ENCODE results near the gene KLF1.
"Not testable (repeated sequence)": the region's sequence is repeated elsewhere in the genome, so short reads cannot be mapped to it uniquely, and the experiment has no call there.

Gene KLF1

DNA sequence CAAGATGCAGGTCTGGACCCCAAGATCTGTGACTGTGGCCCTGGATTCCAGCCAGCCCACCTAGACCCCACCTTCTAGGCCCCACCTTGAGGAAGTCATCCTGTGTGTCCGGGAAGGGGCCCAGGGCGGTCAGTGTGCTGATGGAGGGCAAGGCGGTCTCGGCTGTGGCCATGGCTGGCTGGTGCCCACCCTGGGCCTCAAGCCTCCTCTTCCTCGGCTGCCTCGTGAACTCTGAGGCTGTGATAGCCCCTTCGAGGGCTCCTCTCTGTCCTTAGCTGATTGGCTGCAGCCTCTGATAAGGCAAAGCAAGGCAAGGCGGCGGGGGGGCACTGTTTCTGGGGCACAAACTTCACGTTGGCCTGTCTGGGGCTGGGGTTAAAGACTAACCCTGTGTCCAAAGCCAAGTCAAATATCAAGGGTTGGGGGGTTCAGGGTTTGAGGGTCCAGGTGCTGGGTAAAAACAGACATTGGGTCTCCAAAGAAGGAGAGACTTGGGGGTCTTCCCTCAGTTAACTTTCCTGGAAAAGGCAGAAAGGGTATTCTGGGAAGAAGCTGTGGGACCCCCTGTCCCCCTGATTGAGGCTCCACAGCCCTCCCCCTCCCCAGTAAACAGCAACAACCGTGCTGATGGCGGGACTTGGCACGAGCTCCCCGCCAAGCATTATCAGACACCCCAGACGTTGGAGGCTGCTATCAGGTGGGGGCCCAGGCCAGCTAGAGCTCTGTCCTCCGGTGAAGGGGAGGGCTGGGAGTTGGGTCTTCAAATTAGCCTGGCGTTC, at the start of gene KLF1:
Gene KLF1 (minus strand): TSS at position 233 of the 779 bp plus-strand sequence. CDS start 61 bp downstream, at position 172.
- no peak within 1 kb of the TSS for H3K27ac ChIP-seq
- no peak for DNase-seq (ENCODE audit: low read depth, low spot score)

DNA sequence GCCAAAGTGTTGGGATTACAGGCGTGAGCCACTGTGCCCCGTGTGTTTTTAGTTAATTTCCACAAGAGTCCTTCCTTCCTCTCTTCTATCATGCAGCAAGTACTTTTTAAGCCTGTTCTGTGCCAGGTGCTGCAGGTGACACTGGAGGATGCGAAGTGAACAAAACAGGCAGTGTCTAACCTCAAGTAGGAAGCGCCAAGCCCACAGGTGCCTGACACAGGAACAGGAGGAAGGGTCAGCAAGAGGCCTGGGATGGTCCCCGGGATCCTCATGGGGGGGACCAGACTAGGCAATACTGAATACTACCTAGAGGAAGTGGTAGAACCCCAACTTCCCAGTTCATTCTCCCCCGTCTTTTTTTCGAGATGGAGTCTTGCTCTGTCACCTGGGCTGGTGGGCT, 49.6 kb upstream of the KLF1 start:
- no peak overlapping the region for H3K27ac ChIP-seq
- no peak for DNase-seq (ENCODE audit: low read depth, low spot score)

DNA sequence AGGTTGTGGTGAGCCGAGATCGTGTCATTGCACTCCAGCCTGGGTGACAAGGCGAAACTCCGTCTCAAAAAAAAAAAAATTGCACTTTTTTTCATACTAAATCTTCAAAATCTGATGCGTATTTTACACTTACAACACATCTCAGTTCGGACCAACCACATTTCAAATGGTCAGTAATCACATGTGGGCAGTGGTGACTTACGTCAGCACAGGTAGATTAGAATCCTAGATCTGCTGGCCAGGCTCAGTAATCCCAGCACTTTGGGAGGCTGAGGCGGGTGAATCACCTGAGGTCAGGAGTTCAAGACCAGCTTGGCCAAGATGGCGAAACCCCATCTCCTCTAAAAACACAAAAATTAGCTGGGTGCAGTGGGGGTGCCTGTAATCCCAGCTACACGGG, 48.1 kb upstream of the KLF1 start:
- H3K27ac ChIP-seq: no peak overlapping the region
- DNase-seq (ENCODE audit: low read depth, low spot score): no peak

DNA sequence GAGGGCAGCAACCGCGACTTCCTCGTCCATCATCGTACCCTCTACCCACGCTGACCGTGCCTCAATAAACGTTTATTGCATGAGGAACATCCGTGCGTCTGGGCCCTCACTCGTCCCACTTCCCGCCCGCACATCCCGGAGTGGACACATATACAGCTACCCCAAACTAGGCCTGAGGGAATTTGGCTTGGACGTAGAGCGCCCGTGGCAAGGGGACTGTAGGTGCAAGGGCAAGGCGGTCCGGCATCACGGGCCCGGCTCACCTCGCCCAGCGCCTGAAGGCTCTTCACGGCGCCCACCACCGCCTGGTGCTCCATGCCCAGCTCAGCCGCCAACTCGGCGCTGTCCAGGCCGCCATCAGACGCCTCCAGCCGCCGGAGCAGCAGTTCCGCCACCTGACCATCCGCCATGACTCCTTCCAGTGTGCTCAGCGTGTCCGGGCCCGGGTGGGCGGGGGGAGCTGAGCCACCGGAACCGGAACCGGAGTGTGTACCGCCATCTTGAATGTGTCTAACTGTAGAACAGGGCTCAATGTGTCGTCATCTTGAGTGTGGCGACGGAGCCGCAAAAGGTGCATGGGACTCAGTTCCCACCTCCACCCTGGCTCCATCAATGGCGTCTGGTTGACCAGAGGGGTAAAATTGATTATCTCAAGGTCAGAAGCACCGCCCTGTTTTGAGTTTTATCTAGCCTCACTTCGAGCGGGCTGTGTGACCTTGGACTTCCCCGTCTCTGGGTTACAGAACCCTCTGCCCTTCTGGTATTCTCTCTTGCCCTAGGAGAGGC, 46.5 kb upstream of the KLF1 start, which contains the start of gene FARSA:
Gene FARSA (minus strand): TSS at position 425 of the 786 bp plus-strand sequence. CDS start 15 bp downstream, at position 410.
- H3K27ac ChIP-seq: peak within 1 kb of the TSS; percentile 53
- peak; percentile 55 for DNase-seq (ENCODE audit: low read depth, low spot score)

DNA sequence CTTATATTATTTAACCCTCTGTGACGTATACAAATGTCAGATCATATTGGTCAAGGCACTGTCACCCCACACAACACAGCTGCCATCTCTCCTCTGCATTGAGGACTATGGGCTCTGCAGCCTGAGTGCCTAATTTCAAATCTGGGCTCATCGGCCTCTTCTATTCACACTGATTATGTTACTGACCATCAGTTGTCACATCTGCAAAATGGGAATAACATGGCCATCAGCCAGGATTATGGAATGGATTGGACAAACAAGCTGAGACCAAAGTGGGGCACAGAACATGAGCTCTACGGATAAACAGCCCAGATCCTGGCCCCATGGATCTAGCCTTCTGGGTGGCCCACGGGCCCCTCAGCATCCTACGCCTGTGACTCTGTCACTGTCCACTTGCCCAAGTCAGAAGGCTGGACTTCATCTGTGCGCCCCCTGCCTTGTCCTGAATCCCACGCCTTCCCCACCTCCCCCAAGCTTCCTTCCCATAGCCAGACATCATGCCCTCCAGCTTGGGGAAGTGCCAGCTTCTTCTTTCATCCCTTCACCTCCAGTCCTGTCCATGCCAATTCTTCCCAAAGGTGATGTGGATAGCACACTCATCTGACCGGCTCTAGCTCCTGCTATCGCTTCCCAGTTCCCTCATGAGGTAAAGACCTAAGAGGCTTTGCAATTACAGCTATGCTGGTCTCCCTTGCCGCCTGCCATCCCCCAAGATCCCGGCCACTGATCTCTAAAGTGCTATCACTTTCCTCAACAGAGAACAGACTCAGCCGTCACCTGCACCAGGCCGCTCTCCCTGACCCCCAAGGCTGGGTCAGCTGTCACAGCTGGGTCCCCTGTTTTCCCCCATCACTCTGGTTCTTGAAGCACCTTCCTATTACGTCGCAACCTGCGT, 45.6 kb upstream of the KLF1 start:
- peak overlapping the region; percentile 53 for H3K27ac ChIP-seq
- DNase-seq (ENCODE audit: low read depth, low spot score): no peak

DNA sequence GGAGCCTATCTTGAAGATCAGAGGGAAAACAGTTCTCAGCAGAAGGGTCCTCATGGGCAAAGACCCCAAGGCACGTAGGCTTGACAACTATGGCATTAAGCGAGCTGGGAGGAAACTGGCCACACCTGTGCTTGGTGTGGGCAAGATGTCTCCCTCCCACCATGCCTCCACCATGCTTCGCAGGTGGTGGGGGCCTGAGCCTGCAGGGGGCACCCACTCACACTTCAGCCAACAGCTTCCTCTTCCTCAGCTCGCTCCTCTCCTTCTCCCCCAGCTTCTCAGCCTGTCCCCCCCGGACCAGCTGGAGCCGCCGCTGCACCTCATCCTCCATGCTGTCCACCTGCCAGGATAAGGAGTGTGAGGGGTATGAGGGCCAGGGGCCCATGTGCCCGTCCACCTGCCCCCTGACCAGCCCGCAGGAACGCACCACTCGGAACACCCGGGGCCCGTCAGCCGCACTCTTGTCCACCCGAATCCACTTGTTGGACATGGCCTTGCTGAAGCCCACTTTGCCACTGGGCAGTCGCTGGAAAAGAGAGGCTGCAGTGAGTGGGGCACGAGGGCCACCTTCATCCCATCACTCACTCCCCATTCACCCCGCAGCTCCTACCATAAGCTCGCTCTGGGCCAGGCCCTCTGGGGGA, 43.1 kb upstream of the KLF1 start:
- H3K27ac ChIP-seq: no peak overlapping the region
- no peak for DNase-seq (ENCODE audit: low read depth, low spot score)

DNA sequence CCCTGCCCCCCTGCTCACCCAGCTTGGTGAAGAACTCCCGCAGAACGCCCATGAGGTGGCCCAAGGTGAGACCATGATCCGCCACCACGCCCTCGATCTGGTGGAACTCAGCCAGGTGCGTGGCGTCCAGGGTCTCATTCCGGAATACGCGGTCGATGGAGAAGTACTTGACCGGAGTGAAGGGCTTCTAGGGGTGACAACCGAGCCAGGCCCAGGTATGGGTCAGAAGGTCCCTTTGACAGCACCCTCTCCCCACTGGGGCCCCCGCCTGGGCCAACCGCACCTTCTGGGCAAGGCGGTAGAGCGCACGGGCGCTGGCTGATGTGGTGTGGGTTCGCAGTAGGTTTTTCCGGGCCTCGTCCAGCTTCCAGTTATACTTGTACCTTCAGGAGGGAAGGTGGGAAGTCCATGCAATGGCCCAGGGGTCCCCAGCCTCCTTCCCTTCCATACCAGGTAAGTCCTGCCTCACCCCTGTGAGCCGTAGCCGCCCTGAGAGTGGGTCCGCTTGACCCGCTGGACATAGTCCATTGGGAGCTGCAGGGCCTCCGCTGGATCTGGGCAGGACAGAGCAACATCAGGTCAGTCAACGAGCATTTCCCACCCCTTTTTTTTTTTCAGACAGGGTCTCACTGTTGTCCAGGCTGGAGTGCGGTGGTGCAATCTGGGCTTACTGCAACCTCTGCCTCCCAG, 37.8 kb upstream of the KLF1 start:
- no peak for DNase-seq (ENCODE audit: low read depth, low spot score)
- no peak overlapping the region for H3K27ac ChIP-seq

DNA sequence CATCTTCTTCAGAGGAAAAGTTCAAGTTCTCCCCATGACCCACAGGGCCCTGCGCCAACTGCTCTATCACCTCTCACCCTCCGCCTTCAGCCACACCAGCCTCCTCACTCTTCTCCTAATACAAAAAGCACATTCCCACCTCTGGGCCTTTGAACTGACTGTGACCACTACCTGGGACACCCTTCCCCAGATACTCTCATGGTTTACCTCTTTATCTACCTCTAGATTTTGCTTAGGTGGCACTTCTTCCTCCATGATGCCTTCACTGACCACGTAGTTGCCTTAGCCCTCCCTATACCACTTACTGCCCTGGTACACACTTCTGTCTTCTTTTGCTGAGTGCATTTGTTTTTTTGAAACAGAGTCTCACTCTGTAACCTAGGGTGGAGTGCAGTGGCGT, 36.0 kb upstream of the KLF1 start:
- H3K27ac ChIP-seq: no peak overlapping the region
- DNase-seq (ENCODE audit: low read depth, low spot score): no peak

DNA sequence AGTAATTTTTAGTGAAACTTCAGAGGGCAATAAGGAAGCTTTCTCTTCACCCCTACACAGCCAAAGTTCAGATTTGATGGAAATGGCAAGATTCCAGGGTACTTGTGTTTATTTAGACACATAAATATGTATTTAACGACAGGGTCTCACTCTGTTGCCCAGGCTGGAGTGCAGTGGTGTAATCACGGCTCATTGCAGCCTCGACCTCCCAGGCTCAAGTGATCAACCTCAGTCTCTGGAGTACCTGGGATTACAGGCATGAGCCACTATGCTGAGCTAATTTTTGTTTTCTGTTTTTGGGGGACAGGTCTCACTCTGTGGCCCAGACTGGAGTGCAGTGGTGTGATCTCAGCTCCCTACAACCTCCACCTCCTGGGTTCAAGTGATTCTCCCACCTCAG, 34.0 kb upstream of the KLF1 start:
- no peak overlapping the region for H3K27ac ChIP-seq
- no peak for DNase-seq (ENCODE audit: low read depth, low spot score)

DNA sequence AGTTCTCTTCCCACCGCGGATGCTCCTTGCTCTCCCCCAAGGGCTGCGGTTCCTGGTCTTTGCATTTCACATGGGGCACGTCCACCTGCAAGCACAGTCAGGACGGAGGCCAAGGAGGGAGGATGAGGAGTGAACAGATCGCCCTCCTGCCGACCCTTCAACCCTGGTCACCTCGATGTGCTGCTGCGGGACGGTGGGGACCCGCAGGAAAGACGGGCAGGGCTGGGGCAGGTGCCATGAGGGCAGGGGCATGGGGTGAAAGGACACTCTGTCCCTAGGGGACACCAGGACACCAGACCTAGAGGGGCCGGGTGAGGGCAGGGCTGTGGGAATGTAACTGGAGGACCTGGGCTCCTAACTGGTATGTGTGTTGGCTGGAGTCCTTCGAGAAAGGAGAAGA, 31.3 kb upstream of the KLF1 start:
- no peak for DNase-seq (ENCODE audit: low read depth, low spot score)
- no peak overlapping the region for H3K27ac ChIP-seq

DNA sequence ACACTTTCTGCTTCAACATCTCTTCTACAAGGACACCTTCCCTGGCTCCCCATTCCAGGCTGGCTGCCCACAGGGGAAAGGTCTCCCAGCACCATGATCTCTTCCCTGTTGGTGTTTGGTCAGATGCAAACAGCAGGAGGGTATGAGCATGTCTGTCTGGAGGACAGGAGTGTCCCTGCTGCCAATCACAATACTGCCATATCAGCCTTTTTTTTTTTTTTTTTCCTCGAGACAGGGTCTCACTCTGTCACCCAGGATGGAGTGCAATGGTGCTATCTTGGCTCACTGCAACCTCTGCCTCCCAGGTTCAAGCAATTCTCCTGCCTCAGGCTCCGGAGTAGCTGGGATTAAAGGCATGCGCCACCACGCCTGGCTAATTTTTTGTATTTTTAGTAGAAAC, 28.9 kb upstream of the KLF1 start:
- not testable (repeated sequence) for H3K27ac ChIP-seq

DNA sequence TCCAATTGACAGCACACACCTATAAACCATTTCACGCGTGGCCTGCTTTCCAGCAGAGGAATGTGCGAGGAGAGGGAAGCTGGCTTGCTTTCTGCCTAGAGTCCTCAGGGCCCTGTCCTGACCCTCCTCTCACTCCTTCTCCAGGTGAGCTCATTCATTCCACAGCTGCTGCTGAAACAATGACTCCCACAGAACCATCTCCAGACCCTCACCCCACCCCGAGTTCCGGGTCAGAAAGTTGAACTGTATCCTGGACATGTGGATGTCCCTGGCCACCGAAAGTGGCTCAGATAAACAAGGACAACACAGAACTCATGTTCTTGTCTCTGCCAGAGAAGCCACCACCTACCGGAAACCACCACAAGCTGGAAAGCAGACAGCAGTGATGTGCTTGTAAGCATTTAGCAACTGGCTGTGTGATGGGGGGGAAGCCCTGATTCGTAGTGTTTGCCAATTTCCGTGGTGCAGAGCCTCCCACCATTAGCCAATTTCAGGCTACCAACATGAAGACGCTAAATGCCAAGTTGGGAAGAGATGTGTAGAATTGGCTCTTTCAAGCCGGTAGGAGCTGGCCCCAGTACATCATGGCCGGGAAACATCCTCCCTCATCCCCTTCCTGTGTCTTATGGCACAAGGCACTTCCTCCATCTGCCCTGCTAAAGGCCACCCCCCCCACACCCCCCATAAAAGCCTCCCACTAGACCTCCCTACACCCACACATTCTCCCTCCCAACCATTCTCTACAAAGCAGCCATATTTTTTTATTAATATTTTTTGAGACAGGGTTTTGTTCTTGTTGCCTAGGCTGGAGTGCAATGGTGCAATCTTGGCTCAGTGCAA, 27.1 kb upstream of the KLF1 start:
- H3K27ac ChIP-seq: no peak overlapping the region
- DNase-seq (ENCODE audit: low read depth, low spot score): no peak

More for the DNA sequence above, 28.9 kb upstream of the KLF1 start:
- not testable (repeated sequence) for DNase-seq (ENCODE audit: low read depth, low spot score)

DNA sequence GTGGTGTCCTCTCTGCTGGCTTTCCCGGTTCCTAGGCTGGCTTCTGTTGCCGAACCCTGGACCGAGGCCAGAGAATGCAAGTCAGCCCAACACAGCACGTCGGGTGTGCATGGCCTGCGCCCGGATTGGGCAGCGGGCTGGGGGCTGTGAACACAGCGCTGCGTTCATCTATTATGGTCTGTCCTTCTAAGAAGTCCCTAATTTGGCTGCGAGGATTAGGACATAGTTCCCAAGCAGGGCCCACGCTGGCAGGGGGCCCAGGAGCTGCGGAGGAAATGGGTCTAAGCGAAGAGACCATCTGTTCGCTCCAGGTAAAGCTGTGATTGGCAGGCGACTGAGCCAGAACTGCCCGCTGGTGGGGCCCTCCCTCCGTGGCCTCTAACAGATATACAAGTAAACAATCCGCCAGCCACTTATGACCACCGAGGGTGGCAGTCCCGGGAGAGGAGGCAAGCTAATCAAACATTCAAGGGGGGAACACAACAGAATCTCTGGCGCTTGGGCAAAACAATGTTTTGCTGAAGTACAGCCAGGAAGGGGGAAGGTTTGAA, 26.1 kb upstream of the KLF1 start:
- no peak overlapping the region for H3K27ac ChIP-seq
- DNase-seq (ENCODE audit: low read depth, low spot score): no peak

DNA sequence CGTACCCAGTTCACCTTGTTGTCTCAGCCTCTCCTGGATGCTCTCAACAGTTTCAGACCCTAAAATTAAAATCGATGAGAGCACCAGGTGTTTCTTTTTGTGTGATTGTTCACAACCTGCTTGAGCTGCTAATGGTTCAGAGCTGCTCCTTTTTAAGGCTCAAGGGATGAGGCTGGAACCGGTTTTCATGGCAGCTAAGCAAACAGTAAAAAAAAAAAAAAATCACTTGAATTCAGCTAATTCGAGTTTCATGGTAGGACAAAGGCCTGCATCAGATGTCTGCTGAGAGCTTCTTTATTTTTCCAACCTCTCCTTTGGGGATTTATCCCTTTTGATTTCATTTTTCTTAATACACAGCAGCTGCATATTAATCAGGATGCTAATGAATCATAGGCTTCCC, 25.6 kb upstream of the KLF1 start:
- no peak overlapping the region for H3K27ac ChIP-seq
- DNase-seq (ENCODE audit: low read depth, low spot score): no peak

DNA sequence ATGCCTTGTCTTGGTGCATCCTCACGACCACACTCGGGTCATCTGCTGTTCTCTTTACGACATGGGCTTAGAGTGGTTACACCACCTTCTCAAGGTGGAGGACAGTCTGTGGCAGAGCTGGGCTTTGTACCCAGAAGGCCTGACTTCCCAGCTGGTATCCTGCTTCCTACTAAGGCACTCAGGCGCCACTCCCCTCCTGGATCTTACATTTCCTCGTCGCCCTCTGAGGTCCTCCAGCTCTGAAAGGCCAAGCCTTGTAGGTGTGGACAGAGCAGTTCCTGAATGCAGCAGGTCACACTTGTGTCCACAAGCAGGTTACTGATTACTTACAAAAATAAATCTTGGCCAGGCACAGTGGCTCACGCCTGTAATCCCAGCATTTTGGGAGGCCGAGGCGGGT, 20.2 kb upstream of the KLF1 start:
- no peak for DNase-seq (ENCODE audit: low read depth, low spot score)
- no peak overlapping the region for H3K27ac ChIP-seq

DNA sequence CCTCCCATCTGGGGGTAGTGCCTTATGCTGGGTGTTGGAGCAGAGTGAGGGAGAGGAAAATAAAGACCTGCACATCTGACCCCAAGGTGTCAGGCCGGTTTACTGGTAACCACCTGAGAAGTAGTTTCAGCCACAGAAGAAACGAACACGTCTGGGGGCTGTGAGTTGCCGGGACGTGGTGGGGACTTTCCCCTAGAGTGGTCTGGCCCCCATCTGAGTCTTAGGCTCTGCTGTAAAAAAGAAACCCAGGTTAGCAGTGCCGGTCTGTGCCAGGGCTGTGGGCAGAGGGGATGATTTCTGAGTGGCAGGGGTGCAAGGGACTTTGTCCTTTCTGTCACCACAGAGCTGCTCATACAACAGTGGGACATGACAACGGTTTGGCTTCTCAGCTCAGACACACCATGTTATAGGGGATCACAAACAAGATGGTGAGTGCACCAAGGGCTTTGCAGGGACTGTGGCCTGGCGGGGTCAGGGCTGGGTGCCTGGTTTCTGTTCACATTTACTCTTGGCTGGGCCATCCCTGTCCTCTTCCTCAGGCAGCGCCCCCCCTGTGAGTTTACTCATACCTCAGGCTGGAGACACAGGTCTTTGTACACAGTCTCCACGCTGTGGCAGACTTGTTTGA, 13.0 kb upstream of the KLF1 start:
- DNase-seq (ENCODE audit: low read depth, low spot score): no peak
- H3K27ac ChIP-seq: no peak overlapping the region

DNA sequence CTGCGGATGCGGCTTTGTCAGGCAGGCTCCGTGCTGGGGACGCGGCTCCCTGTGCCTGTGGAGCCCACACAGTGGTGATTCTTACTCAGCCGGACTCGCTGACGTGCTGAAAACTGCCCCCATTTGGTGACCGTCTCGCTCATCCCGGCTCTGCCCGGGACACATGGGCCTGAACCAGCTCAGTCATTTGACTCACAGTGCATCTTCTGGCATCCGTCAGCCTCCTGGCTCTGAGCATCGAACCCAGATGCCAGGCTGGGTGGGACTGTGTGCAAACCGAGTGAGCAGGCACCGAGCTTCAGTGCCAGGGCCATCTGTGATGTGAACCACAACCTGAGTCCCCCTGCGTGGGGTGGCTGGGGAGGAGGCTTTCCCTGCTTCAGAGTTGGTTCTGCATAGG, 9.5 kb upstream of the KLF1 start:
- DNase-seq (ENCODE audit: low read depth, low spot score): no peak

DNA sequence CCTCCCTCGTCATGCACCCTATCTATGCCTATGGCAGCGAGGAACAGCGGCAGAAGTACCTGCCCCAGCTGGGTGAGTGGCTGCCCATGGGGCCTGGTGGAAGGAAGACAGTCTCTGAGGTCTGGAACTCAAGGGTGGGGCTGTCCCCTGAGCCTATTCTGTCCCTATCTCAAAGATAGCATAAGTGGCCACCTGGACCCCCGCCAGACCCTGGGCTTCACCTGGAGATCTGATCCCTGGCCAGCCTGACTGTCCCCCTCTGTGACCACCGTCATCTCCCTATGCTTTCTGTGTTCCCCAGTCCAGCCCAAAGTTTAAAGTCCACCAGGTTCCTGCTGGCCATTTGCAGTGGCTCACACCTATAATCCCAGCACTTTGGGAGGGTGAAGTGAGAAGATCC, 6.6 kb upstream of the KLF1 start:
- DNase-seq (ENCODE audit: low read depth, low spot score): no peak
- H3K27ac ChIP-seq: no peak overlapping the region

More for the DNA sequence above, 9.5 kb upstream of the KLF1 start:
- H3K27ac ChIP-seq: no peak overlapping the region
